ENCODE data around the gene RBMS1. TPM values are rescaled to one million over a fixed set of nuclear protein-coding genes. Genes with fewer than 3 reads are reported as not detected.
A peak's percentile ranks its signal among the peaks of the same experiment; 100 is the strongest.

Gene RBMS1, protein sequence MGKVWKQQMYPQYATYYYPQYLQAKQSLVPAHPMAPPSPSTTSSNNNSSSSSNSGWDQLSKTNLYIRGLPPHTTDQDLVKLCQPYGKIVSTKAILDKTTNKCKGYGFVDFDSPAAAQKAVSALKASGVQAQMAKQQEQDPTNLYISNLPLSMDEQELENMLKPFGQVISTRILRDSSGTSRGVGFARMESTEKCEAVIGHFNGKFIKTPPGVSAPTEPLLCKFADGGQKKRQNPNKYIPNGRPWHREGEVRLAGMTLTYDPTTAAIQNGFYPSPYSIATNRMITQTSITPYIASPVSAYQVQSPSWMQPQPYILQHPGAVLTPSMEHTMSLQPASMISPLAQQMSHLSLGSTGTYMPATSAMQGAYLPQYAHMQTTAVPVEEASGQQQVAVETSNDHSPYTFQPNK
- total RNA-seq = 100 to 1,000 TPM; 111 to 167 (median 132) TPM
- 133 TPM for total RNA-seq (2013)

DNA sequence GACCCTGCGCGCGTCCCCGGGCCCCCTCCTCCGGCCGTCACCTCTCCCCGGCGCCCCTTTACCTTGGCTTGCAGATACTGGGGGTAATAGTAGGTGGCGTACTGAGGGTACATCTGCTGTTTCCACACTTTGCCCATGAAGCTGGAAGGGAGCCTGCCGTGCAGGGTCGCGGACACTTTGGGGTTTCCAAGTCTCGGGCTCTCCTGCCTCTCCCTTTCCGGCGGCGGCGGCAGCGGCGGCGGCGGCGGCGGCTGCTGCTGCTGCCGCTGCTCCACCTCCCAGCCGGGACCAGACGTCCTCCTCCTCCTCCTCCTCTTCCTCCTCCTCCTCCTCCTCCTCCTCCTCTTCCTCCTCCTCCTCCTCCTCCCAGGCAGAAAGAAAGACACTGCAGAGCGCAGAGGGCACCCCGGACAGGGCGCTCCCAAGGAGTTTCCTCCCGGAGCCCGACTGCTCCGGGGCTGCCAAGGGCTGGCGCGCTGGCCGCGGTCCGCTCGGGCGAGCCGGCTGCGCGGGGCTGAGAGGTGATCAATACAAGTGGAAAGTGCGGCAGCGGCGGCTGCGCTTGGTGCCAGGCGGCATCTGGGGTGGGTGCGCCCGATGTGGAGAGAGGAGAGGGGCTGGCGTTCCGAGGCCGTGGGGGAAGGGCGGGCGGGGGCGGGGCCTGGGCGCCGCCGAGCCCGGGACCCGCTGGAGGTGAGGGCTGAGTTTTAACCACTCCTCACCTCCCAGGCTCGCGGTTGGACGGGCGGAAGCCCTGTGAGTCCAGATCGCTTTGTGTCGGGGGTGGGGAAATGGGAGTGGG is at the start of gene RBMS1:
Gene RBMS1, minus strand, starts transcription at position 581 of the 802 bp plus-strand sequence. Its CDS starts 444 bp downstream, at position 137.
- no peaks in the 10 kb centered on the region for H3K9me3 ChIP-seq (ENCODE audit: control insufficient read depth, insufficient read depth, low read length)
- intact Hi-C loops (cut with micrococcal nuclease) = loop anchor here (5.0 to 10.0 kb wide), 2 partner anchors 146 to 169 kb away; no protein-coding TSS in a partner anchor
- Mint-ChIP-seq H3K4me3 (peak within 1 kb of the TSS; percentile 95), H3K4me1 (peaks cover 0 to 10% of the 10 kb centered on the region in 2 donors), H3K9me3 (no peaks in the 10 kb centered on the region), H3K36me3 (no peaks in the 10 kb centered on the region), H3K27me3 (ENCODE audit: low read depth in 2 of 2) (peaks cover 9 to 18% of the 10 kb centered on the region in 2 donors), H3K27ac (peak within 1 kb of the TSS; percentile 54 to 74)
- no peaks in the 10 kb centered on the region for H3K36me3 ChIP-seq (ENCODE audit: control insufficient read depth, insufficient read depth, low read length)
- WGBS (ENCODE audit: insufficient coverage) = under 1% methylated on average over 55 of the region's 66 CpGs
- H3K27ac ChIP-seq (ENCODE audit: low read length) = peak within 1 kb of the TSS; percentile 38
- DNase-seq (peak; percentile 26 to 67), ATAC-seq (peak; percentile 52 to 64 (median 55))
- TF ChIP-seq, protein P1, sequence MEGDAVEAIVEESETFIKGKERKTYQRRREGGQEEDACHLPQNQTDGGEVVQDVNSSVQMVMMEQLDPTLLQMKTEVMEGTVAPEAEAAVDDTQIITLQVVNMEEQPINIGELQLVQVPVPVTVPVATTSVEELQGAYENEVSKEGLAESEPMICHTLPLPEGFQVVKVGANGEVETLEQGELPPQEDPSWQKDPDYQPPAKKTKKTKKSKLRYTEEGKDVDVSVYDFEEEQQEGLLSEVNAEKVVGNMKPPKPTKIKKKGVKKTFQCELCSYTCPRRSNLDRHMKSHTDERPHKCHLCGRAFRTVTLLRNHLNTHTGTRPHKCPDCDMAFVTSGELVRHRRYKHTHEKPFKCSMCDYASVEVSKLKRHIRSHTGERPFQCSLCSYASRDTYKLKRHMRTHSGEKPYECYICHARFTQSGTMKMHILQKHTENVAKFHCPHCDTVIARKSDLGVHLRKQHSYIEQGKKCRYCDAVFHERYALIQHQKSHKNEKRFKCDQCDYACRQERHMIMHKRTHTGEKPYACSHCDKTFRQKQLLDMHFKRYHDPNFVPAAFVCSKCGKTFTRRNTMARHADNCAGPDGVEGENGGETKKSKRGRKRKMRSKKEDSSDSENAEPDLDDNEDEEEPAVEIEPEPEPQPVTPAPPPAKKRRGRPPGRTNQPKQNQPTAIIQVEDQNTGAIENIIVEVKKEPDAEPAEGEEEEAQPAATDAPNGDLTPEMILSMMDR (IDR thresholded peaks at IDR 0.05) = no peak
- H3K4me3 ChIP-seq (ENCODE audit: low read length) = peak within 1 kb of the TSS; percentile 69
- peaks cover 8% of the 10 kb centered on the region for H3K27me3 ChIP-seq (ENCODE audit: control insufficient read depth, insufficient read depth, low read length)
- peaks cover 7% of the 10 kb centered on the region for H3K4me1 ChIP-seq (ENCODE audit: control insufficient read depth, insufficient read depth, low read length)

DNA sequence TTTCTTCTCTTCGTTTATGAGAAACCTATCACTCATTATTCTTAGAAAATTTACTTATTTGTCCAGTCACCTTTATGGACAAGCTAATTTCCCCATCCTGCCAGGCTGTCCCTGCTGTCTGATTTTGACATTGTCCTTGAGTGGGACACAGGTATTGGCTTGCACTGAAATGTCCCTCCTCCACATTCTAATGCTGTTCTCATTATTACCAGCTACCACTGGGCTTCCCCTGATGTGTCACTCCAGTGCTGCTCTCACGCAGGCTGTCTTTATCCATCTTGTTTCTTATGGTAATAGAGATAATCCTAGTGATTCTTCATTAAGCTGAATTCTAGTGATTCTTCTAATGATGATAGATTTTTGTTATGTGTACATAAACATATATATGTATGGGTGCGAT is 48.1 kb upstream of the RBMS1 start:
- DNase-seq (no peak), ATAC-seq (no peak)
- H3K27ac ChIP-seq (ENCODE audit: low read length) = no peak overlapping the region
- H3K9me3 ChIP-seq (ENCODE audit: control insufficient read depth, insufficient read depth, low read length) = no peaks in the 10 kb centered on the region
- Mint-ChIP-seq H3K27ac (no peak overlapping the region), H3K4me3 (no peak overlapping the region), H3K36me3 (no peaks in the 10 kb centered on the region), H3K27me3 (ENCODE audit: low read depth in 2 of 2) (no peaks in the 10 kb centered on the region), H3K4me1 (no peaks in the 10 kb centered on the region), H3K9me3 (no peaks in the 10 kb centered on the region)
- H3K4me1 ChIP-seq (ENCODE audit: control insufficient read depth, insufficient read depth, low read length) = no peaks in the 10 kb centered on the region
- no peaks in the 10 kb centered on the region for H3K36me3 ChIP-seq (ENCODE audit: control insufficient read depth, insufficient read depth, low read length)
- no peak overlapping the region for H3K4me3 ChIP-seq (ENCODE audit: low read length)
- intact Hi-C loops (cut with micrococcal nuclease) = no loop called here
- TF ChIP-seq, protein P1 (IDR thresholded peaks at IDR 0.05) = no peak
- 100% methylated on average over 1 of the region's 3 CpGs for WGBS (ENCODE audit: insufficient coverage)
- no peaks in the 10 kb centered on the region for H3K27me3 ChIP-seq (ENCODE audit: control insufficient read depth, insufficient read depth, low read length)

DNA sequence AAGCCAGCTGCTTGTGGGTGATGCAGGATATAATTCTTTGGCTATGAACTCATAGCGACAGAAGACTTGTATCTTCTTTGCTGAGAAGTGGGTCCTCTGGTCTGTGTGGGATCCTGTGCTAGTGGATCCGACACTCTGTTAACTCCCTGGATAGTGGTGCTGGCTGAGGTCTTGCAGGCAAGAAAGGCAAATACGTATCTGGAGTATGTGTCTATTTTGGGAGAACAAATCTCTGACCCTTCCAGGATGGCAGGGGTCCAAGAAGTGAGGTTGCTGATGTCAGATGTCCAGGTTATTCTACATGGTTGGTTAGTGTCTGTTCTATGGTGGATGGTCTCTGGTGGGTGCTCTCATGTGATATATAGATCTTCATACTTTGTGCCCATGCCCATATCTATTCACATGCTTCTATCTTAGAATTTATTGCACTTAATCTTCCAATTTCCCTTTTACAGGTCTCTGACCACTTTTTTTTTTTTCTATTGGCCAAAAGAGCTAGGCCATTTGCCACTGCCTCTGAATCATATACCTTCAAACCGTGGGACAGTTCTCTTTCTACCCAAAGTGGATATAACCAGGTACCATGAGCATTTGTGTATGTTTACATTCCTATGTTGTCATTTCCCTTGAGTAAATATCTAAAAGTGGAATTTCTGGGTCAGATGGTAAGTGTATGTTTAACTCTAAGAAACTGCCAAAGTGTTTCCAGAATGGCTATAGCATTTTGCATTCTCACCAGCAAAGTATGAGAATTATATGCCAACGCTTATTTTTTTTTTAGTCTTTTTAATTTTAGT is 45.1 kb upstream of the RBMS1 start:
- no peaks in the 10 kb centered on the region for H3K9me3 ChIP-seq (ENCODE audit: control insufficient read depth, insufficient read depth, low read length)
- DNase-seq (no peak), ATAC-seq (no peak)
- Mint-ChIP-seq H3K27ac (no peak overlapping the region), H3K27me3 (ENCODE audit: low read depth in 2 of 2) (no peaks in the 10 kb centered on the region), H3K4me3 (no peak overlapping the region), H3K36me3 (no peaks in the 10 kb centered on the region), H3K4me1 (no peaks in the 10 kb centered on the region), H3K9me3 (no peaks in the 10 kb centered on the region)
- TF ChIP-seq, protein P1 (IDR thresholded peaks at IDR 0.05) = no peak
- intact Hi-C loops (cut with micrococcal nuclease) = no loop called here
- no peaks in the 10 kb centered on the region for H3K4me1 ChIP-seq (ENCODE audit: control insufficient read depth, insufficient read depth, low read length)
- no peak overlapping the region for H3K4me3 ChIP-seq (ENCODE audit: low read length)
- H3K27me3 ChIP-seq (ENCODE audit: control insufficient read depth, insufficient read depth, low read length) = no peaks in the 10 kb centered on the region
- H3K36me3 ChIP-seq (ENCODE audit: control insufficient read depth, insufficient read depth, low read length) = no peaks in the 10 kb centered on the region
- 91% methylated on average over 3 of the region's 5 CpGs for WGBS (ENCODE audit: insufficient coverage)
- no peak overlapping the region for H3K27ac ChIP-seq (ENCODE audit: low read length)
